H54 (cell line): Measurements from ENCODE around the gene MLLT1.

ENCODE experiments used
- DNase-seq: peaks from one replicate; pipeline ENCODE4 v3.0.0; 2011; ENCODE audit warnings: low spot score, mixed read lengths; ENCODE audit not compliant: insufficient read length
- FAIRE-seq: peaks from 3 replicates; lab custom pipeline; 2011; peaks lifted over from hg19 to GRCh38; lab: Jason Lieb, UNC
- POLR2A ChIP-seq: IDR thresholded peaks from 2 replicates; pipeline ENCODE4 v1.6.1; 2011; ENCODE audit warnings: low read depth, mild to moderate bottlenecking, low read length

The MLLT1 gene

GRCh38 chr19:6214881-6215541 is 64.8 kb downstream of the MLLT1 start:
- TF ChIP-seq POLR2A: no peak
- FAIRE-seq (no peak), DNase-seq (no peak)

DNA sequence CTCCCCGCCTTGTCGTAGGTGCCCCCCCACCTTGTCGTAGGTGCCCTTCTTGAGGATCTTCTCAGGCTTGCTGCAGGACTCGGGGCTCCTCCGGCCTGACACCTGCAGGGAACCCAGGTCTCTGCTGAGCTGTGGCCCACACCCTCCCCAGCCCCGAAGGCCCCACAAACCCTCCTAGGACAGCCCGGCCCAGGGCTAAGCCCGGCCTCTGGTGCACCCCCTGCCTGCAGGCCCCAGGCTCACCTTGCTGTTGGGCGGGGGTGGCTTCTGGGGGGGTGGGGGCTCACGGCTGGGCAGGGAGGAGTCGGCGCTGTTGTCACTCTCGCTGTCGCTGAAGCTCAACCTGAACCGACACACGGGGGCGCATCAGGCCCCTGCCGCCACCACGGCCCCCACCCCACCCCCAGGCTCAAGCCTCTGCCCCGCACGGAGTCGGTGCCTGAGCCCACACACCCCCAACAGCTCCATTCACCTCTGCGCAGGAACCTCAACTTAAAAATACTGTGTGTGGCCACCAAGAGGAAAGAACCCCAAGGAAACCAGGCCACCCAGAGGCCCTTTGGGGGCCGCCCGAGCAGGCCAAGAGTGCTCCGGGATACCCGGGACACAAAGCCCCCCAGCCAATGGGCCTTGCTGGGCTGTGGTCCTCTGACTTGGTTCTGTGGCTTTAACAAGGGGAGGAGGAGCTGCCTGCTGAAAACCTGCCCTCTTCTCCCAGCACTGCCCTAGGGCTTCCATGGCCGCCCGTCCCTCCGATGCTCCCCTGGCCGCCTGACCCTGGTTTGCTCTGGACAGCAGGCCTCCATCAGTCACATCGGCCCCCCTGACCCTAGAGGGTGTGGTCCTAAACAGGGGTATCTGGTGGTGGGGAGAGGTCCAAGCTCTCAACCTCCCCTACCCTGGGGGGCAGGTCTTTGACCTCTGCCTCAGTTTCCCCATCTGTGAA is 65.8 kb downstream of the MLLT1 start:
- no peak for FAIRE-seq
- DNase-seq: no peak
- no peak for TF ChIP-seq POLR2A

DNA sequence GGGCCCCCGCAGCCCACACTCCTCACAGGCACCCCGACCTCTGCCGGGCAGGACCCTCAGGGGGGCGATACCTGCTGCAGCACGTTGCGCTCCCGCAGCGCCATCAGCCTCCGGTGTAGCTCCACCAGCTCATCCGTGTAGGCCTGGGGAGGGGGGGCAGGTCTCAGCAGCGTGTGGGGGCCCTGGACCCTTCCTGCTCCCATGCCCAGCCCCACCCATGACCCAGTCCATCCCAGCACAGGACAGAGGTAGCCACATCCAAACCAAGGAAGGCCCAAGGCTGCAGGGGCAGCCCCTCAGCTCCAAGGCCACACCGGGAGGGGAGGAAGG is 66.5 kb downstream of the MLLT1 start:
- FAIRE-seq: no peak
- TF ChIP-seq POLR2A: no peak
- no peak for DNase-seq

DNA sequence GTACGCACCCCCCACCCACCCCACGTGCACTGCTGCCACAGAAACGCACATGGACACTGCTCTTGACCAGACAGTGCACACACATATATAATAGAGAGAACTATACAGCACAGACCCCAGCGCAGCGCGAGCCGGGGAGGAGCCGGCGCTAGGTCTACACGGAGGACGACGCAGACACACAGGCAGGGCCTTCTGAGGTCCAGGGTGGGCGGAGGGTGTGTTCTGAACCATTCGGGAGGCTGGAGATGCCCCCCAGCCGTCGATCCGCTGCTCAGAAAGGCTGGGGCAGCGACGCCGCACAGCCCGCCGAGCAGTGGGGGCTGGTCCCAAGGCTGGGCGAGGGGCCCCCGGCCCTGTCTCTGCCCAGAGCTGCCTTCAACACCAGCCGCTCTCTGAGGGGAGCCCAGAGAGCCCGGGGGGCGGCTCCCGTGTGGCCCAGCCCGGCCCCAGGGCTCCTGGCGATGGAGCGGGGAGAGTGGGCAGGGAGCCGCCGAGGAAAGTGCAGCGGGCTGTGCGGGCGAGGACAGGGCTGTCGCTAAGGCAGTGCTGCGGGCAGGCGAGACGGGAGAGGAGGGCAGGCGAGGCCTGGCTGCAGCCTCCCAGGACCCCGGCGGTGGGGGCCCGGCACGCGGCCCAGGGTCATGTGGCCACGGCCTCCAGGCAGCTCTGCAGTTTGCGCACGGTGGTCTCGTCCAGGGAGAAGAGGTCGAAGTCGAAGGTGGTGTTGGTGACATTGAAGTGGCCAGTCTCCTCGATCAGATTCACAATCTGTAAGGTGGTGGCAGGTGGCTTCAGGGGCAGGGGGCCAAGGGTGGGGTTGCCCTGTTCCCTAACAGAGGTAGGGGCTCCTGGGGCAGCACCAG is 67.1 kb downstream of the MLLT1 start:
- FAIRE-seq (no peak), DNase-seq (no peak)
- no peak for TF ChIP-seq POLR2A

DNA sequence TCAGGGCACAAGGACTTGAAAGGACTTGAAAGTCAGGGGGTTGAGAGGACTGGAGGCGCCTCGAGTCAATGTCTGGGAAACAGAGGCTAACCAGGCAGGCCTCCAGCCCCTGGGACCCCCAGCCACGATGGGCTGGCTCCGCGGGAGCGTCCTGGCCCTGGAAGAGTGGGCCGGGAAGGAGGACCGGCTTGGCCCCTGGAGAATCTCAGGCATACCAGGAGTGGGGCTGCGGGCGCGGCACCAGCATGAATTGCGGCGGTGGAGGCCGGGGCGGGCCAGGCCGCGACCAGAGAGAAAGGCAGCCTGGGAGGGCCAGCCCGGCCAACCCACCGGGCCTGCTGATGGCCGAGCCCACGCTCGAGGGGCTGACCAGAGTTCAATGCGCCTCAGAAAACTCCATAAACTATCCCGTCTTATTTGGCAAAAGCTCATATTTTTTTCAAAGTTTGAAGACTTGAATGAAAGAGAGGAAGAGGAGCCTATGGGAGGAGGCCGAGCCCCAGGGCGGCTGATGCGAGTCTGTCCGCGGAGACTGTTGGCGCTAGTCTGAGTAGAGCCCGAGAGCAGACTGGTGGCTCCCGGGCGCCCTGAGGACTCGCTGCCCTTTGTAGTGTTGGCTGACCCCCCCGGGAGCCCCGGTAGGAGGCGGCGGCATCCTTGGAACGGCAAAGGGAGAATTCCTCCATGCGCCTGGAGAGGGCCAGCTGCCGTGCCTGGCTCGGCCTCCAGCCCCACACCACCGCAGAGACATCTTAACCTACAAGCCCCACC is 68.0 kb downstream of the MLLT1 start:
- TF ChIP-seq POLR2A: no peak
- no peak for FAIRE-seq
- DNase-seq: no peak

DNA sequence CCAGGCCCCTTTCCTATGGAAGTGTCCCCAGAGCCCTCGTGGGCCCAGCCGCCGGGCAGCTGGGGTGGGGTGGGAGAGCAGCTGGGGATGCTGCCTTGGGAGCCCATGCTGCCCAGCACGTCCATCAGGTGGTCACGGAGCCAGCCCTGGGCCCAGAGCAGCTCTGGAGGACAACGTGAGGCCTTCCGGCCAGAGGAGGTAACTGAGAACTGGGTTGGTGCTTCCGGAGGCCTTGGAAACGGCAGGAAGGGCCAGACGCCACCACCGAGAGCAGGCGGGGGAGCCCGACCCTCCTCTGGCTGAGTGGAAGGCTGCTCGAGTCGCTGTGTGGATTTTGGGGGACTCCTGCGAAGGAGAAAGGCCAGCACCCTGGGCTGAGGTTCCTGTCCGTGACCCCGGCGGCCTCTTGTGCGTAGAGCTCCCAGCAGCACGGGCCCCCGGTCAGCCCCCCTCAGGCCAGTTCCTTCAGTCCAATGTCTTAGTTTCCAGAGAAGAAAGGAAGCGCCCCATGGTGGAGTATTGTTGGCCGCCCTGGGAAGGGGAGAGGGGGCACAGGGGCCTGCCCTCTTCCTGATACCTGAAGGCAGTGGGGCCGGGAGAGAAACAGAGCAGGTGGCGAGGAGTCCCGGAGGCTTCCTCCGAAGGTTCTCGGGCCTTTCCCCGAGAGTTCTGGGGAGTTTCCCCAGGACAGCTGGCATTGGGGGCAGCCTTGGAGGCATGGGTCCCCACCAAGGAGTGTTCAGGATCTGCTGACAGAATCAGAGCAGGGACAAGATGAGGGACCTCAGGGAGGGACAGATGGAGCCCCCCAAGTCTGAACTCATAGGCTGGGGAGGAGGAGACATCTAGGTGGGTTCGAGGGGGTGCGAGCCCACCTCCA is 68.8 kb downstream of the MLLT1 start:
- FAIRE-seq: no peak
- no peak for DNase-seq
- no peak for TF ChIP-seq POLR2A

DNA sequence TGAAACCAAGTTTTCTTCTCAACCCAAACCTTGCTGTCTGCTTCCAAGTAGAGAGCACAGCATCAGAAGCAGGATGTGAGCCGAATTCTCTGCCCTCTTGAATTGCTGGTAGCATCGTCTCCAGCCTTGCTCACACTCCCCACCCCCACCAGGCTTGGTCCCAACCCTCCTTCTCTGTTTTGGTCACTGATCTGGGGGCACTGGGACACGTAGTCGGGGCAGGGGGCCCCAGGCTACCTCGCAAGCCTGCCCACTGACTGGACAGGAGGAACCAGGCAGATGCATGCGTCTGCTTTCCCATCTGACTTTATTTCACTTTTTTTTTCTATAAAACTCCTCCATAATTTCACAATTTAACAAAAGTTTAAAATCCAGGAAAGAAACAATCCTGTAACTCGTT is 69.7 kb downstream of the MLLT1 start:
- FAIRE-seq (no peak), DNase-seq (no peak)
- TF ChIP-seq POLR2A: no peak

DNA sequence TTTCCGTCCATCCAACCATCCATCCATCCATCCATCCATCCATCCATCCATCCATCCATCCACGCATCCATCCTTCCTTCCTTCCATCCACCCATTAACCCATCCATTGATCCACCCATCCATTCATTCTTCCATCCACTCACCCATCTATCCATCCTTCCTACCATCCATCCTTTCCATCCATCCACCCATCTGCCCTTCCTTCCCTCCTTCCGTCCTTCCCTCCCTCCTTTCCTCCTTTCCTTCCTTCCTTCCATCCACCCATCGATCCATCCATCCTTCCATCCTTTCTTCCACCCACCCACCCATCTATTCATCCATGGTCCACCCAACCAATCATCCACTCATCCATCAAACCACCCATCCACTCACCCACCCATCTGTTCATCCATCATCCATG is 70.1 kb downstream of the MLLT1 start:
- no peak for DNase-seq
- FAIRE-seq: no peak
- TF ChIP-seq POLR2A: no peak

DNA sequence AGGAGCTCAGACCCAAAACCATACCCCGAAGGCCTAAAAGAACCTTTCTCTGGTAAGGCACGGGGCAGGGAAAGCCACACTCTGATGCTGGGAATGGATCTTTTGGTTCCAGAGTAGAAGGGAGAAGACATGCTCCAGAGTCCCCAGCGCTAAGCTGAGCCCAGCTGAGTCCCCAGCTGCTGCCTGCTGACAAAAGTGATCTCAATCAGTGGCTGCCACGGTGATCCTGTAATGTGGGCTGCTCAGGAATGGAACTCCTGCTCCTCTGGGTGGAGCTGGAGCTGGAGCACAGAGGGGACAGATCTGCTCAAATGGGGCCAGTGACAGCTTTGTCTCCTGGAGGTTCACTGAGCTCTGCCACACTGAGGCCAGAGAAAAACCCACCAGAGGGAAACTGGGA is 70.5 kb downstream of the MLLT1 start:
- DNase-seq (no peak), FAIRE-seq (no peak)
- no peak for TF ChIP-seq POLR2A

DNA sequence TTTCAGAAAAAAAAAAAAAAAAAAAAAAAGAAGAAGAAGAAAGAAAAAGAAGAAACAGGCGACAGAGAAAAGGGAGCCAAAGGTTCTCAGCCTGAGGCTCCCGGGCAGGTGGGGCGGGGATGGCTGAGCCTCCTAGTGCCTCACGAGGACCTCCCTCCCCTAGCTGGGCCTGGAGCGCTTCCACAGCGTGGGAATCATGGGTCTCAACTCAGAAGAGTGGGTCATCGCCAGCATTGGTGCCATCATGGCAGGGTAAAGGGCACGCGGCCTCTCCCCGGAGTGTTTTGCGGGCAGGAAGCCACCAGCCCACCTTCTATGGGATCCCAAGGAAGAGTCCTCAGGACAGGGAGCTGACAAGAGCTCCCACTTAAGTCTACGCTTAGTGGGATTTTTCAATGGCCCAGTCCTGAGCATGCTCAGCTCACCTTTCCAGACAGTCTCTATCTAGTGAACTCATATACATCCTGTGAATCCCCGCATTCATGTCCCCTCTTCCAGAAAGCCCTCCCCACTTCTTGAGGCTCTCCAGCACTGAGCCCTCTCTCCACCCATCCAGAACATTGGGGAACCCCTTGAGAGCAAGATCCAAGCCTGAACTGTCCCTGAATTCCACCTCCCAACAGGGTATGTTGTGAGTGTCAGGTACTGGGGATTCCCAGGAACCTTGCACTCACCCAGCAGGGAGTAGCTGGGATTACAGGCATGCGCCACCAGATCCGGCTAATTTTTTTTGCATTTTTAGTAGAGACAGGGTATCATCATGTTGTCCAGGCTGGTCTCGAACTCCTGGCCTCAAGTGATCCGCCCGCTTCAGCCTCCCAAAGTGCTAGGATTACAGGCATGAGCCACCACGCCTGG is 74.7 kb downstream of the MLLT1 start:
- FAIRE-seq: no peak
- TF ChIP-seq POLR2A: no peak
- DNase-seq: no peak

- FAIRE-seq: no peak
- no peak for DNase-seq
- no peak for TF ChIP-seq POLR2A
Measured at GRCh38 chr19:6204212-6204611, 75.6 kb downstream of the MLLT1 start.
